Effector CD4-positive, alpha-beta T cell (primary cell): ENCODE results near the gene MAST2.

Source experiments
- DNase-seq: peaks from one replicate; pipeline ENCODE4 v3.0.0-alpha.2; 2020

Gene MAST2

DNA sequence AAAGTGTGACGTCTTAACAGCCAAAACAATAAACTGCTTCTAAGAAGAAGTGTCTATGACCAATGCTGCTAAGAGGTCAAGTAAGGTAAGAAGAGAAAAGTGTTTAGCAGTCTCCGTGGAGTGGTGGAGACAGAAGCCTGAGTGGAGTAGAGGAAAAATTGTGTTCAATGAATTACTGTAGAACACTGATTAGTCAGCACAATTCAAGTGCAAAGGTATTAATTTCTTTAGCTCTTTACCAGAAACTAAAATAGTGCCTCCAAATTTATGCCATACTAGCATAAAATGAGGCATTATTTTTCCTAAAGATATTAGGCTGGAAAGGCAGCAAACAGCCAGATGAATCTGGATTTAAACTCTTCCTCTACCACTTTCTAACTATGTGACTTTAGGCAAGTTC lies 272.9 kb downstream of the MAST2 start:
- DNase-seq = no peak

DNA sequence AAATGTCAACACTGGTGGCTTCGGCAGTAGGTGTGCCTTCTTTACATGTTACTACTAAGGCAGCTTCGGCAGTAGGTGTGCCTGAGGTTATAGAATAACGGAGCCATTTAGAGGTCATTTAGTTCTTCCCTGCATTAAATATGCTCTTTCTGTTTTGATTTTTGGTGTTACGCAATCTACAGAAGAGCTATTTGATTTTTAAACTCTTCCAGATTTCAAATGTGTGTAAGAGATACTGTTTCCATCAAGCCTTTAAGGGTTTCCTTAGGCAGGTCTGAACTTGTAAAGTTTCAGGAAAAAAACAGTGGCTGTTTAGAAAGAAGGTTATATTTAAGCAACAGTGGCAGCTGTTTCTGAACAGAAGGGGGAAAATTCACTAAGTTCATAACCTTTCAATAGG lies 274.2 kb downstream of the MAST2 start:
- no peak for DNase-seq

DNA sequence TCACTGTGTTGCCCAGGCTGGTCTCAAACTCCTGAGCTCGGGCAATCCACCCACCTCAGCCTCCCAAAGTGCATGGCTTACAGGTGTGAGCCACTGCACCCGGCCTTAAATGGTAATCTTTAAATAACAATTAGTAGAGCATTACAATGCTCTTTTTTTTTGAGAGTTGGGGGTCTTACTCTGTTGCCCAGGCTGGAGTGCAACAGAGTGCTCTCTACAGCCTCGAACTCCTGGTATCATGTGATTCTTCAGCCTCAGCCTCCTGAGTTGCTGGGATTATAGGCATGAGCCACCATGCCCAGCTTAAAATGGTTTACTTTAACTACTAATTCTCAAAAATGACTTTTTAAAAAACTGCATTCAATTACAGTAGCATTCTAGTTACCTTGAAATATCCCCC lies 276.8 kb downstream of the MAST2 start:
- DNase-seq = no peak

DNA sequence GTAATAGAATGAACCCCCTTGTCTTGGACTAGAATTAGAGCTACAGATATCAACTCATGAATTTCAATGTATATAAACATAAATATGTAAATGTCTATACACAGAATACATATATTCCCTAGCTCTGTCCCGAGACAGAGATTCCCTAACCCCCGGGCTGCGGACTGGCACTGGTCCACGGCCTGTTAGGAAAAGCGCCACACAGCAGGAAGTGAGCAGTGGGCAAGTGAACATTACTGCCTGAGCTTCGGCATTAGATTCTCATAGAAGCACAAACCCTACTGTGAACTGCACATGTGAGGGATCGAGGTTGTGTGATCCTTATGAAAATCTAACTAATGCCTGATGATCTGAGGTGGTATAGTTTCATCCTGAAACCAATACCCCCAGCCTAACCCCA lies 277.8 kb downstream of the MAST2 start:
- no peak for DNase-seq

DNA sequence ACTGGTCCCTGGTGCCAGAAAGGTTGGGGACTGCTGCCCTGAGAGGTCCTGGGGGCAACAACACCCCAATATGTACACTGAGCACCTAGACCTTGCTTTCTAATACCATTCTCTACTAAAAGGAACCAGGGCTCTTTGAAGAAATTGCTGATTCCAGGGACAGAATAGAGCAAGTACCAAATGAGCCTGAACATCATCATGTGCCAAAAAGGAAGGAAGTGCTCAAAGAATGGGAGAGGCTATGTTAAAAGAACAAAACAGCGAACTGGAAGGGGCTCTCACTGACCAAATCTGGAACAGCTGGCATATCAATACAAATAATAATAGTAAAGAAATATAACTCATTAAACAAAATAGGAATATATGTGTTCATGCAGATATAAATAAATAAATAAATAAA lies 278.2 kb downstream of the MAST2 start:
- DNase-seq = no peak

DNA sequence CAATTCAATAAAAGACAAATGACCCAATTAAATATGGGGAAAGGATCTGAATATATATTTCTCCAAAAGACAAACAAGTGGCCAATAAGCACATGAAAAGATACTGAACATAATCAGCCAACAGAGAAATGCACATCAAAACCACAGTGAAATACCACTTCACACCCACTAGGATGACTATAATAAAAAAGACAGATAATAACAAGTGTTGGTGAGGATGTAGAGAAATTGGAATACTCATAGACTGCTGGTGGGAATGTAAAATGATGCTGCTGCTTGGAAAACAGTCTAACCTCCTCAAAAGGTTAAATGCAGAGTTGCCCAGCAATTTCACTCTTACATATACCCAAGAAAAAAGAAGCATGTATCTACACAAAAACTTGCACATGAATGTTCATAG lies 280.2 kb downstream of the MAST2 start:
- no peak for DNase-seq

DNA sequence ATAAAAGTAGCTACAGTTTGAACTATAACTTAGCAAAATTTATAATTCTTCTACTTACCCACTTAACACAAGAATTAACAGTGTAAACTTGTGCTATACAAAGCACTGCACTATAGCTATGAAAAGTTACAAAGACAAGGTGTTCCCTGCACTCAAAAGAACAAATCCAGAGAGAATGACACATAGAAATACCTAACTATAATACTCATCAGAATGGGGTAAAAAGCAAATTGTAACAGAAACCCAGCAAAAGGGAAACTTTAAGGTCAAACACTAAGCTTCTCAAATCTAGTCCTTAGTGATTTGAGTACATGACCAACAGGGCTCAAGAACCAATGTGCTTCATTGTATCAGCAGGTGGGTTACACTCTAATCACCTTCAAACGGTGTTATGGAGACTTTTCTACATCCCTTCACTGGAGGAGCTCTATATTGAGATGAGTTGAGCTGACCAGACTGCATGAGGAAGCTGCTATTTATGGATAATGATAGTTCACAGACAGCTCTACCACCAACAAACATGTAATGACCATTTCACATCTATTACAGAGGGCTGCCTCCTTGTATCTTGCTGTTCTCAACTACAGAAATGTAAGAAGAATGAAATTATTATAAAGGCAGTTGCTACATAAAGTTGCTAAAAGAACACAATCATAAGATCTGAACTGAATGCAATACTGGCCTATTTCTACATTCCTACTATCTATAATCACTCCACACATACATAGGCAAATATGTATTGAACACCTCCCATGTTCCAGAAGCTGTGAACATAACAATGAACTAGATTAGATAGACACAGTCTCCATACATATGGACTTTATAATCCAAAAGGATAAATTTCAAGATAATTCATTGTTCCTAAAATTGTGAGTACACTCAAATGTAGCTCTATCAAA lies 281.4 kb downstream of the MAST2 start:
- DNase-seq = no peak
